ENCODE data around the gene IGFBP6.
A peak's percentile ranks its signal among the peaks of the same experiment; 100 is the strongest.

The IGFBP6 gene

DNA sequence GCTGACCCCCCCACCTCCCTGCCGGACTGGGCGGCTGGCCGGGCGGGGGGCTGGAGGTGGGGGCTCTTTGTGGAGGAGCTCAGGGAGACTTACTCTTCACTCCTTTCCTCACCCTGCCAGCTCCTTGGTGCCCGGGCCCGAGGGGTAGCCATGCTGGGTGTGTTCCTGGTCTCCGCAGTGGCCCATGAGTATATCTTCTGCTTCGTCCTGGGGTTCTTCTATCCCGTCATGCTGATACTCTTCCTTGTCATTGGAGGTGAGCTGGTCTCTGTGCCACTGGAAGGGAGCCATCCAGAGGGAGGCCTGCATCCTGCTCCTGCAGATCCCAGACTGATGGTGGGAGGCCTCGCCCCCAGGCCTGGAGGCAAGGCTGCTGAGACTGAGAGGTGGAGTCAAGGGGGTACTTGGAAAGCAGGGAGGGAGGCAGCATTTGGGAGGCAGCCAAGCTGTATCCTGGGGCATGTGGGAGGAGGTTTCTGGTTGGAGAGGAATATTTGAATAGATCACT lies 25.5 kb downstream of the IGFBP6 start:
- no peak for FAIRE-seq

DNA sequence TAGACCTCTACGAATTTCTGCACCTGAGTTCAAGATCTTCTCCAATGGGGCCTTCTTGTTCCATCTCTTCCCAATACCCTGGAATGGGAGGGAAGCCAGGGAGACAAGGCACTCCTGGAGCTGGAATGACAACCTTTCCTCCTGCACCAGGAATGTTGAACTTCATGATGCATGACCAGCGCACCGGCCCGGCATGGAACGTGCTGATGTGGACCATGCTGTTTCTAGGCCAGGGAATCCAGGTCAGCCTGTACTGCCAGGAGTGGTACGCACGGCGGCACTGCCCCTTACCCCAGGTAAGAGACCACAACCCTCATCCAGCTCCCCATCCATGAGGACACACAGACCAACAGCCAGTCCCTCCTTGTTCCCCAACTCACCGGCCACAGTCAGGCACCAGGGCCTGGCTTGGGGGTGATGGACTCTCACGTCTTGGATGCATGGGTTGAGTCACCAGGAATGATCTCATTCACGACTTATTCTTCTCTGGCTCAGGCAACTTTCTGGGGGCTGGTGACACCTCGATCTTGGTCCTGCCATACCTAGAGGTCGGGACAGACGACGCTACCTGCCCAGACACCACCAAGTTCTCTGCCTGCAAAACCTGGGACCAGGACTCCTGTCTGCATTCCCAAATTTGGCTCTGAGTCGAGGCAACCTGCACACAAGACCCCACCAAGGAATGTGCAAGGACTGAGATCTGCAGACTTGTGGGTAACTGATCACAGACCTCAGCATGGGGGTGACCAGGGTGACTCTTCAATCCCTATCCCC lies 26.3 kb downstream of the IGFBP6 start:
- FAIRE-seq, result no peak

DNA sequence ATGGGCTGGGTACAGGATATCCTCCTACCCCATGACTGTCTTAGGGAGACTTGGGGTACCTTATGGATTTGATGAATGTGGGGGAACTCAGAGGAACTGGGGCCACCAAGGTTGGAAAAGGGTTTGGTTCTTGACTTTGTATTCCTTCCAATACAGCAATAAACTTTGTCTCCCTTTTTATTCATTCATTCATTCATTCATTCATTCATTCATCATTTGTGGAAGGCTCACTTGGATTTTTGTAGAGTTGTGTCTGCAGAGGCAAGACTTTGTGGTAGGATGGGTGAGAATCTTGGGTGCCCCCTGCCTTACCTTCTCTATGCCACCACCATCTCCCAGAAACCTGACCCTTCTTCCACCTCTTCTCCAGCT lies 26.9 kb downstream of the IGFBP6 start:
- no peak for FAIRE-seq

GRCh38 chr12:53127169-53127568 lies 29.7 kb downstream of the IGFBP6 start:
- no peak for FAIRE-seq

DNA sequence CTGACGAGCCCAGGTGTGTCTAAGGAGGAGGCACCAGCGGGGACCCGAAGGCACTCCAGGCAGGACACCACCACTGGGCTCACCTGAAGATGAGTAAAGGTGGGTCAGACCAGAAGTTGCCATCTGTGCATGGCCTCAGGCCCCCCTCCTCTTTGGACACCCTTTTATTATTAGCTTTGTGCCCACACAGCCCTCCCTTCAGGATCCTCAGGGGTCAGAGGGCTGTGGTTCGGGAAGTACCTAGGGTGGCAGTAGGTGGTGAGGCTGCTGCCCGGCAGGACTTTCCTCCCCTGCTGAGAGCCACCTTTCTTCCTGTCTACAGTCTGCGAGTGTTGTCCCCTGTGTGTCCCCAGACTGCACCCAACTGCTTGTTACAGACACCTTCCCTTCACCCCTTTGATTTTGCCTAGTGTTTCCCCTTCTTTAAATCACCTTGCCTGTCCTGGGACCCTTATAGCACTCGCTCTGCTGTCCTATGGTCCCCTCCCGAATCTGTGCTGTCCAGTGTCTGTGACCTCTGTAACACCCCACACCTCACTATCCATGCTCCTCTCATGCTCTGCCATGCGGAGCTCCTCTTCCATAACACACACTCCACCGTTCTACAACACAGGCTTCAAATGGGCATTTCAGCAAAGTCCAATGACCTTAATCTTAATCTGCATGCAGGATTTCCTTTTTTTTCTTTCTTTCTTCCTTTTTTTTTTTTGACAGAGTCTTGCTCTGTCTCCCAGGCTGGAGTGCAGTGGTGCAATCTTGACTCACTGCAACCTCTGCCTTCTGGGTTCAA lies 31.5 kb downstream of the IGFBP6 start:
- no peak for FAIRE-seq

DNA sequence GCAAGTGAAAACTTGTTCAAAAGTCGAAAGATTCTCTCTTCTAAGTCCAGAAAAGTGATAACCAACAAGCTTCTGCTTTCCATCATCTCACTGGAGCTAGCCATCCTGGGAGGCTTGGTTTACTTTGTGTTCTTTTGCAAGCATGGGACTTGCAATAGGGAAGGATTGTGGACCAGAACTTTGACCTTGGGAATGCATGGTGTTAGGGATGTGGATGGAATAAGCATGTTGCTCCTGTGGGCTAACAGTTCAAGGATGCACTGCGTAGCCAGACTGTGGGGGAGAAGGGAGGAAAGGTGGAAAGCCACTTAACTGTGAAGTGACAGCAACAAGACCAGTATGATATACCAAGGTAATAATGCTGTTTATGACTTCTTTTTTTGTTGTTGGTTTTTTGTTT lies 34.4 kb downstream of the IGFBP6 start:
- no peak for FAIRE-seq

DNA sequence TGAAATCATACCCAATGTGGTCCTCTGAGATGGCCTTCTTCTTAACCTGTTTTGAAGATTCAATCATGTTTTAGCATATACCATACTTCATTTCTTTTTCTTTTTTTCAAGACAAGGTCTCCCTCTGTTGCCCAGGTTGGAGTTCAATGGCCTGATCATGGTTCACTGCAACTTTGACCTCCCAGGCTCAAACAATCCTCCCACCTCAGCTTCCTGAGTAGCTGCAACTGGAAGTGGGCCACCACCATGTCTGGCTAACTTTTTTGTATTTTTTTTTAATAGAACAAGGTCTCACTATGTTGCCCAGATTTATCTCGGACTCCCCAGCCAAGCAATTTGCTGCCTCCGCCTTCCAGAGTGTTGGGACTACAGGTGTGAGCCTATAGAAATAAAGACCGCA lies 36.3 kb downstream of the IGFBP6 start:
- FAIRE-seq, result no peak

- FAIRE-seq, result no peak
Observed at GRCh38 chr12:53143355-53143754, 45.9 kb downstream of the IGFBP6 start.

DNA sequence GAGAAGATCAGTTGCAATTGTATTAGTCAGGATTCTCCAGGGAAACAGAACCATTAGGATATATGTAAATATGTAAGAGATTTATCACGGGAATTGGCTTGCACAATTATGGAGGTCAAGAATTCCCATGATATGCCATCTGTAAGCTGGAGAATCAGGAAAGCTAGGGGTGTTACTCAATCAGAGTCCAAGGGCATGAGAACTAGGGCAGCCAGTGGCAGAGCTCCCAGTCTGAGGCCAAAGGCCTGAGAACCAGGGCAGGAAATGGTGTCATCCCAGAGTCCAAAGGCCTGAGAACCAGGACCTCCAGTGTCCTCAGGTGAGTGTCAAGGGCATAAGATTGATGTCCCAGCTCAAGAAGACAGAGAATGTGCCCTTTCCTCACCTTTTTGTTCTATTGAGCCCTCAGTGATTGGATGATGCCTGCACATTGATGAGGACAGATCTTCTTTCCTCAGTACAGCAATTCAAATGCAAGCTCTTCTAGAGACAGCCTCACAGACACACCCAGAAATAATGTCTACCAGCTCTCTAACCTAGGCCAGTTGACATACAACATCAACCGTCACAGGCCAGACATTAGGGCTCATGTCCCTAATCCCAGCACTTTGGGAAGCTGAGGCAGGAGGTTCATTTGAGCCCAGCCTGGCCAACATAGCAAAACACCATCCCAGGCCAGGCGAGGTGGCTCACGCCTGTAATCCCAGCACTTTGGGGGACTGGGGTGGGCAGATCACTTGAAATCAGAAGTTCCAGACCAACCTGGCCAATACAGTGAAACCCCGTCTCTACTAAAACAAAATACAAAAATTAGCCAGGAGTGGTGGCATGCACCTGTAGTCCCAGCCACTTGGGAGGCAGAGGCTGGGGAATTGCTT lies 48.2 kb downstream of the IGFBP6 start:
- FAIRE-seq, result no peak

DNA sequence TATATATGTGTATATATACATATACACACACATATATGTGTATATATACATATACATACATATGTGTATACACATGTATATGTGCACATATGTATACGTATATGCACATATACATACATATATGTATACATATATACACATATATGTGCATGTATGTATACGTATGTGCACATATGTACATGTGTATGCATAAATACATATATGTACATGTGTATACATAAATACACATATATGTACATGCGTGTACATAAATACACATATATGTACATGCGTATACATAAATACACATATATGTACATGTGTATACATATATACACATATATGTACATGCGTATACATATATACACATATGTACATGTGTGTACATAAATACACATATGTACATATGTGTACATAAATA lies 49.7 kb downstream of the IGFBP6 start:
- peak; percentile 45 for FAIRE-seq

- FAIRE-seq, result peak; percentile 76
Observed at GRCh38 chr12:53147653-53148052, 50.2 kb downstream of the IGFBP6 start.

DNA sequence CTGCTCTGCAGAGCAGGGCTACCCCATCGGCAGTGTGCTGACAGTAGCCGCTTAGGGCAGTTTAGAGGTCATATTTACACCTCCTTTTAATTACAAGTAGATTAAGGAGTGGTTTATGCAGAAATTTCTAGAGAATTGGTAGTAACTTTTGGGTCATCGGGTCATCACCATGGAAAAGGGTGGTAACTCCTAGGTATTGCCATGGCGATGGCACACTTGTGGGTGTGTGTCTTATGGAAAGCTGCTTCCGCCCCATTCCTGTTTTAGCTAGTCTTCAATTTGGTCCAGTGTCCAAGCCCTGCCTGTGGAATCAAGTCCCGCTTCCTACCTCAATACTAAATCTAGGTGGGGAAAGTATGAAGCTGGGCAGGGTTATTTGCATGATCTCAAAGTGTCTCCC lies 53.6 kb downstream of the IGFBP6 start:
- FAIRE-seq, result no peak
